Gastroesophageal sphincter (tissue), 4 donors: Measurements from ENCODE around the gene FYN. TPM values are rescaled to one million over a fixed set of nuclear protein-coding genes. Genes with fewer than 3 reads are reported as not detected.

Experiments used
- ATAC-seq: fragments of 150-250 bp; one replicate; pipeline ENCODE4 v1.9.1; 2016; ENCODE audit warnings: mild to moderate bottlenecking, moderate library complexity
- H3K27ac ChIP-seq, 4 donors: fragments of 200-600 bp; sonication (generic) in 3 of 4; 1 replicate in 3 of 4; 2 replicates in 1 of 4; pipeline ENCODE4 v1.5.1; 2016 to 2019
- H3K27me3 ChIP-seq: fragments of 200-600 bp; sonication (generic); one replicate; pipeline ENCODE4 v1.5.1; 2019
- H3K36me3 ChIP-seq, 2 donors: fragments of 200-600 bp; sonication (generic); one replicate each; pipeline ENCODE4 v1.5.1; 2019; ENCODE audit warnings: control low read depth in 1 of 2
- H3K4me1 ChIP-seq, 3 donors: fragments of 200-600 bp; sonication (generic); 1 replicate in 2 of 3; 2 replicates in 1 of 3; pipeline ENCODE4 v1.5.1; 2016 to 2019; ENCODE audit warnings: control low read depth in 2 of 3
- H3K4me3 ChIP-seq, 2 donors: fragments of 200-600 bp; sonication (generic); one replicate each; pipeline ENCODE4 v1.5.1; 2019; ENCODE audit warnings: mild to moderate bottlenecking in 1 of 2, moderate library complexity in 1 of 2
- H3K9me3 ChIP-seq, 3 donors: fragments of 200-600 bp; sonication (generic); one replicate each; pipeline ENCODE4 v1.5.1; 2017 to 2019; ENCODE audit warnings: control low read depth in 2 of 3
- CTCF ChIP-seq, 4 experiments: fragments of 200-600 bp in 2 of 4; fragments of 450-650 bp in 2 of 4; sonication (generic) in 1 of 4; IDR thresholded peaks; one replicate each; pipeline ENCODE4 v1.5.1; 2017 to 2019; ENCODE audit warnings: antibody characterized with exemption in 4 of 4, mild to moderate bottlenecking in 2 of 4, moderate library complexity in 2 of 4
- EP300 ChIP-seq: sonication (generic); formaldehyde crosslinking; IDR thresholded peaks from one replicate; pipeline ENCODE4 v1.6.1; 2017; ENCODE audit warnings: antibody characterized with exemption, mild to moderate bottlenecking
- POLR2A ChIP-seq, 2 donors: fragments of 450-650 bp; IDR thresholded peaks; one replicate each; pipeline ENCODE4 v1.6.1; 2017; ENCODE audit warnings: antibody characterized with exemption in 2 of 2, mild to moderate bottlenecking in 2 of 2, moderate library complexity in 1 of 2
- POLR2AphosphoS5 ChIP-seq: sonication (generic); formaldehyde crosslinking; IDR thresholded peaks from one replicate; pipeline ENCODE4 v1.6.1; 2017; ENCODE audit warnings: antibody characterized with exemption
- WGBS, 2 donors: methylation state at CpG; one replicate each; pipeline ENCODE4 v1.1.5; 2018; ENCODE audit warnings: low coverage in 1 of 2; 5-methylcytosine and 5-hydroxymethylcytosine counted together
- total RNA-seq, 4 donors: library from RNA; depleted of rRNA; stranded (reverse); fragments of >200 nt; gene quantifications; one replicate each; pipeline ENCODE4 v1.1.0, GENCODE V29; 2016

The FYN gene
- total RNA-seq, 4 donors from 2014 or later = 58.6 to 101 (median 69.9) TPM

GRCh38 chr6:111766201-111766857 is 106.9 kb downstream of the FYN start:
- H3K4me3 ChIP-seq = no peak overlapping the region
- H3K27me3 ChIP-seq = no peaks in the 10 kb centered on the region
- no peak overlapping the region for H3K27ac ChIP-seq
- H3K4me1 ChIP-seq = peaks cover 0 to 43% (median 11%) of the 10 kb centered on the region in 3 donors
- H3K9me3 ChIP-seq = no peaks in the 10 kb centered on the region
- TF ChIP-seq EP300 (no peak), POLR2AphosphoS5 (no peak), POLR2A (IDR thresholded peaks at IDR 0.05) (no peak), CTCF (IDR thresholded peaks at IDR 0.05) (no peak)
- no peak for ATAC-seq
- WGBS, 2 donors = 54 to 76% methylated on average over 4 to 5 of the region's 5 CpGs
- no peaks in the 10 kb centered on the region for H3K36me3 ChIP-seq

GRCh38 chr6:111765763-111766162 is 107.5 kb downstream of the FYN start:
- no peak overlapping the region for H3K27ac ChIP-seq
- peaks cover 0 to 48% (median 11%) of the 10 kb centered on the region in 3 donors for H3K4me1 ChIP-seq
- no peak for TF ChIP-seq POLR2AphosphoS5
- no peak for TF ChIP-seq CTCF (IDR thresholded peaks at IDR 0.05)
- TF ChIP-seq EP300 = no peak
- TF ChIP-seq POLR2A (IDR thresholded peaks at IDR 0.05) = no peak
- H3K9me3 ChIP-seq = no peaks in the 10 kb centered on the region
- H3K36me3 ChIP-seq = no peaks in the 10 kb centered on the region
- no peaks in the 10 kb centered on the region for H3K27me3 ChIP-seq
- WGBS, 2 donors = 80 to 100% methylated on average over 1 of the region's 1 CpG
- no peak for ATAC-seq
- no peak overlapping the region for H3K4me3 ChIP-seq

GRCh38 chr6:111764238-111765175 is 108.7 kb downstream of the FYN start:
- Histone ChIP-seq H3K27me3 (no peaks in the 10 kb centered on the region), H3K4me3 (no peak overlapping the region), H3K36me3 (no peaks in the 10 kb centered on the region), H3K9me3 (no peaks in the 10 kb centered on the region), H3K27ac (no peak overlapping the region), H3K4me1 (peaks cover 0 to 61% (median 19%) of the 10 kb centered on the region in 3 donors)
- no peak for TF ChIP-seq POLR2A (IDR thresholded peaks at IDR 0.05)
- TF ChIP-seq POLR2AphosphoS5 = no peak
- no peak for TF ChIP-seq CTCF (IDR thresholded peaks at IDR 0.05)
- no peak for TF ChIP-seq EP300
- no peak for ATAC-seq
- 88 to 90% methylated on average over 7 to 8 of the region's 13 CpGs for WGBS, 2 donors

- no peaks in the 10 kb centered on the region for H3K27me3 ChIP-seq
- H3K36me3 ChIP-seq = no peaks in the 10 kb centered on the region
- TF ChIP-seq POLR2AphosphoS5 (no peak), POLR2A (IDR thresholded peaks at IDR 0.05) (no peak), CTCF (IDR thresholded peaks at IDR 0.05) (no peak), EP300 (no peak)
- no peak overlapping the region for H3K27ac ChIP-seq
- no peak for ATAC-seq
- WGBS, 2 donors = 73 to 75% methylated on average over 2 of the region's 2 CpGs
- H3K4me1 ChIP-seq = peaks cover 0 to 62% (median 29%) of the 10 kb centered on the region in 3 donors
- no peak overlapping the region for H3K4me3 ChIP-seq
- H3K9me3 ChIP-seq = no peaks in the 10 kb centered on the region
Measured at GRCh38 chr6:111763381-111763780, 109.9 kb downstream of the FYN start.
